HG03442 (cell line): ENCODE measurements around the gene JTB.
A peak's percentile ranks its signal among the peaks of the same experiment; 100 is the strongest.

Source experiments
- ATAC-seq: cut with Tn5 transposase; IDR thresholded peaks from one replicate; pipeline ENCODE4 v1.9.1; 2021; ENCODE audit warnings: mild to moderate bottlenecking, moderate library complexity; ENCODE audit not compliant: unreplicated experiment

Gene JTB

GRCh38 chr1:153956997-153957715 lies 20.3 kb downstream of the JTB start:
- no peak for ATAC-seq

GRCh38 chr1:153954826-153955225 lies 22.6 kb downstream of the JTB start:
- no peak for ATAC-seq

- no peak for ATAC-seq
These were observed 23.6 kb downstream of the JTB start for GRCh38 chr1:153953859-153954365.

GRCh38 chr1:153951801-153952200 lies 25.7 kb downstream of the JTB start:
- ATAC-seq, result no peak

- no peak for ATAC-seq
These were observed 26.3 kb downstream of the JTB start for GRCh38 chr1:153951183-153951582.

GRCh38 chr1:153946622-153947241 lies 30.7 kb downstream of the JTB start, which contains the start of gene DENND4B:
Gene DENND4B, minus strand, starts transcription at chr1:153946718. Its CDS starts 2,344 bp downstream, at chr1:153944374.
- ATAC-seq, result peak; percentile 54

GRCh38 chr1:153945795-153946621 lies 31.5 kb downstream of the JTB start:
- ATAC-seq, result peak; percentile 67

GRCh38 chr1:153945131-153945794 lies 32.2 kb downstream of the JTB start:
- ATAC-seq, result no peak

GRCh38 chr1:153944827-153945117 lies 32.7 kb downstream of the JTB start:
- no peak for ATAC-seq

- ATAC-seq, result no peak
These were observed 33.3 kb downstream of the JTB start for GRCh38 chr1:153944005-153944826.

- no peak for ATAC-seq
These were observed 34.5 kb downstream of the JTB start for GRCh38 chr1:153942766-153943549.

GRCh38 chr1:153941826-153942725 lies 35.4 kb downstream of the JTB start:
- no peak for ATAC-seq

- no peak for ATAC-seq
These were observed 36.7 kb downstream of the JTB start for GRCh38 chr1:153940756-153941155.

GRCh38 chr1:153939476-153939875 lies 38.0 kb downstream of the JTB start:
- no peak for ATAC-seq

GRCh38 chr1:153938996-153939395 lies 38.5 kb downstream of the JTB start:
- no peak for ATAC-seq

GRCh38 chr1:153937331-153937730 lies 40.1 kb downstream of the JTB start:
- ATAC-seq, result no peak

GRCh38 chr1:153936011-153936802 lies 41.3 kb downstream of the JTB start:
- no peak for ATAC-seq

- no peak for ATAC-seq
These were observed 42.7 kb downstream of the JTB start for GRCh38 chr1:153934746-153935145.
